ENCODE results near the gene GPR84. TPM values are rescaled to one million over a fixed set of nuclear protein-coding genes. Genes with fewer than 3 reads are reported as not detected.

The GPR84 gene
- 0.03 TPM for polyA plus RNA-seq (2013, experiment 1 of 2)
- 0.04 TPM for polyA plus RNA-seq (2013, experiment 2 of 2)

DNA sequence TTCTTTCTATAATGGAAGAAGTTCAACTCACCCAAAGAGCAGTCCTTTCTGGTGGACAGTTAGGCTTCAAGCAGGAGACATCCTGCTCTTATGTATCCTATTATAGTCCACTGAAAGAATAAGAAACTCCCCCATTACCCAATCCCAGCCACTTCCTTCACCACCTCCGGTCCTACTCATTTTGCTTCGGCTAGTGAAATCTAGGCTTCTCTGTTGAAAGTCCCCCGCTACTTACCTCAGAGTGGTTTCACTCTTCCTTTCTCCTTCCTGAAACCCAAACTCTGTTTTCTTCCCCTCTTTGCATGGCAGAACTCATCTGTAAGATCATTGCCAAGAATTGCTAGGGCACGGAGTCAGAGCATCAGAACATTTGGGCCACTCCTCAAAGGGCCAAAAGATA, at the start of gene GPR84:
Gene GPR84 (minus strand): TSS at position 74 of the 400 bp plus-strand sequence. CDS start 635 bp downstream, outside the sequence.
- H3K36me3 ChIP-seq (replicated peaks in 1 of 2; ENCODE audit: control insufficient read depth in 2 of 2, insufficient read depth in 2 of 2, low read length in 2 of 2), result no peaks in the 10 kb centered on the region
- WGBS, 2 donors (ENCODE audit: extremely low coverage in 2 of 2, insufficient read length in 2 of 2, insufficient replicate concordance in 1 of 2), result no CpG with 5 or more reads among the region's 4 CpGs
- H2BK5ac ChIP-seq (ENCODE audit: low read length), result no peak within 1 kb of the TSS
- no peaks in the 10 kb centered on the region for H3K9me3 ChIP-seq (replicated peaks in 1 of 2; ENCODE audit: control insufficient read depth in 2 of 2, insufficient read depth in 1 of 2, low read depth in 1 of 2, low read length in 2 of 2)
- H3K14ac ChIP-seq (ENCODE audit: low read length), result no peak within 1 kb of the TSS
- H2BK15ac ChIP-seq (ENCODE audit: low read length), result peak within 1 kb of the TSS; percentile 34
- no peak within 1 kb of the TSS for H2BK120ac ChIP-seq (ENCODE audit: low read depth, low read length)
- H3K23ac ChIP-seq (ENCODE audit: low read depth, low read length, poor library complexity), result no peak within 1 kb of the TSS
- H3K4ac ChIP-seq (ENCODE audit: low read length), result no peak within 1 kb of the TSS
- no peak for DNase-seq (ENCODE audit: low spot score)
- H3K4me1 ChIP-seq (ENCODE audit: control insufficient read depth in 2 of 2, insufficient read depth in 1 of 2, low read depth in 1 of 2, low read length in 2 of 2), result peaks cover 17 to 25% of the 10 kb centered on the region in 2 donors
- no peak within 1 kb of the TSS for H4K8ac ChIP-seq (ENCODE audit: low read depth, low read length)
- peak within 1 kb of the TSS in 1 of 2 donors; percentile 3 for H3K4me3 ChIP-seq (ENCODE audit: low read length in 2 of 2)
- H2AFZ ChIP-seq (ENCODE audit: low read length), result no peak within 1 kb of the TSS
- peaks cover 0 to 7% (median 0%) of the 10 kb centered on the region in 3 experiments for H3K27me3 ChIP-seq (ENCODE audit: control insufficient read depth in 3 of 3, insufficient read depth in 3 of 3, low read depth in 1 of 3, low read length in 3 of 3)
- H3K27ac ChIP-seq (replicated peaks; ENCODE audit: low read length), result no peak within 1 kb of the TSS
- H3K18ac ChIP-seq (ENCODE audit: low read length), result peak within 1 kb of the TSS; percentile 12
- no peak within 1 kb of the TSS for H3K4me2 ChIP-seq (ENCODE audit: insufficient read depth, low read length, poor library complexity, severe bottlenecking)
- peak within 1 kb of the TSS; percentile 53 for H3K9ac ChIP-seq (ENCODE audit: low read depth, low read length, poor library complexity)
- no peaks in the 10 kb centered on the region for H3K79me1 ChIP-seq (ENCODE audit: low read depth, low read length)
- peak within 1 kb of the TSS; percentile 68 for H2BK12ac ChIP-seq (ENCODE audit: low read length)
- no peak within 1 kb of the TSS for H2AK5ac ChIP-seq (ENCODE audit: low read depth, low read length)
- H4K91ac ChIP-seq (ENCODE audit: low read depth, low read length, poor library complexity), result peak within 1 kb of the TSS; percentile 45

GRCh38 chr12:54413284-54414190, 49.3 kb upstream of the GPR84 start:
- H3K18ac ChIP-seq (ENCODE audit: low read length), result no peak overlapping the region
- H2BK120ac ChIP-seq (ENCODE audit: low read depth, low read length), result no peak overlapping the region
- H2BK15ac ChIP-seq (ENCODE audit: low read length), result no peak overlapping the region
- peaks cover 5 to 12% of the 10 kb centered on the region in 2 donors for H3K36me3 ChIP-seq (replicated peaks in 1 of 2; ENCODE audit: control insufficient read depth in 2 of 2, insufficient read depth in 2 of 2, low read length in 2 of 2)
- no peak overlapping the region for H3K23ac ChIP-seq (ENCODE audit: low read depth, low read length, poor library complexity)
- DNase-seq (ENCODE audit: low spot score), result no peak
- peaks cover 5 to 11% of the 10 kb centered on the region in 2 donors for H3K4me1 ChIP-seq (ENCODE audit: control insufficient read depth in 2 of 2, insufficient read depth in 1 of 2, low read depth in 1 of 2, low read length in 2 of 2)
- H3K4ac ChIP-seq (ENCODE audit: low read length), result no peak overlapping the region
- no peak overlapping the region for H4K91ac ChIP-seq (ENCODE audit: low read depth, low read length, poor library complexity)
- H3K9ac ChIP-seq (ENCODE audit: low read depth, low read length, poor library complexity), result no peak overlapping the region
- no peaks in the 10 kb centered on the region for H3K27me3 ChIP-seq (ENCODE audit: control insufficient read depth in 3 of 3, insufficient read depth in 3 of 3, low read depth in 1 of 3, low read length in 3 of 3)
- H4K8ac ChIP-seq (ENCODE audit: low read depth, low read length), result no peak overlapping the region
- no peak overlapping the region for H3K4me2 ChIP-seq (ENCODE audit: insufficient read depth, low read length, poor library complexity, severe bottlenecking)
- WGBS, 2 donors (ENCODE audit: extremely low coverage in 2 of 2, insufficient read length in 2 of 2, insufficient replicate concordance in 1 of 2), result no CpG with 5 or more reads among the region's 9 CpGs
- no peak overlapping the region for H2BK5ac ChIP-seq (ENCODE audit: low read length)
- no peak overlapping the region for H3K27ac ChIP-seq (replicated peaks; ENCODE audit: low read length)
- no peak overlapping the region for H2AK5ac ChIP-seq (ENCODE audit: low read depth, low read length)
- no peak overlapping the region for H2AFZ ChIP-seq (ENCODE audit: low read length)
- H3K79me1 ChIP-seq (ENCODE audit: low read depth, low read length), result peaks cover 7% of the 10 kb centered on the region
- H2BK12ac ChIP-seq (ENCODE audit: low read length), result no peak overlapping the region
- no peak overlapping the region for H3K4me3 ChIP-seq (ENCODE audit: low read length in 2 of 2)
- H3K14ac ChIP-seq (ENCODE audit: low read length), result no peak overlapping the region
- no peaks in the 10 kb centered on the region for H3K9me3 ChIP-seq (replicated peaks in 1 of 2; ENCODE audit: control insufficient read depth in 2 of 2, insufficient read depth in 1 of 2, low read depth in 1 of 2, low read length in 2 of 2)

- H2AFZ ChIP-seq (ENCODE audit: low read length), result no peak overlapping the region
- H2BK120ac ChIP-seq (ENCODE audit: low read depth, low read length), result no peak overlapping the region
- peak overlapping the region; percentile 31 for H3K9ac ChIP-seq (ENCODE audit: low read depth, low read length, poor library complexity)
- peaks cover 3 to 11% of the 10 kb centered on the region in 2 donors for H3K4me1 ChIP-seq (ENCODE audit: control insufficient read depth in 2 of 2, insufficient read depth in 1 of 2, low read depth in 1 of 2, low read length in 2 of 2)
- H3K36me3 ChIP-seq (replicated peaks in 1 of 2; ENCODE audit: control insufficient read depth in 2 of 2, insufficient read depth in 2 of 2, low read length in 2 of 2), result peaks cover 9 to 16% of the 10 kb centered on the region in 2 donors
- H4K91ac ChIP-seq (ENCODE audit: low read depth, low read length, poor library complexity), result no peak overlapping the region
- no peaks in the 10 kb centered on the region for H3K9me3 ChIP-seq (replicated peaks in 1 of 2; ENCODE audit: control insufficient read depth in 2 of 2, insufficient read depth in 1 of 2, low read depth in 1 of 2, low read length in 2 of 2)
- no peak overlapping the region for H3K27ac ChIP-seq (replicated peaks; ENCODE audit: low read length)
- H3K79me1 ChIP-seq (ENCODE audit: low read depth, low read length), result peaks cover 7% of the 10 kb centered on the region
- H2BK12ac ChIP-seq (ENCODE audit: low read length), result no peak overlapping the region
- H3K18ac ChIP-seq (ENCODE audit: low read length), result no peak overlapping the region
- no peak overlapping the region for H4K8ac ChIP-seq (ENCODE audit: low read depth, low read length)
- H3K27me3 ChIP-seq (ENCODE audit: control insufficient read depth in 3 of 3, insufficient read depth in 3 of 3, low read depth in 1 of 3, low read length in 3 of 3), result no peaks in the 10 kb centered on the region
- H2BK15ac ChIP-seq (ENCODE audit: low read length), result no peak overlapping the region
- no peak overlapping the region for H3K4me3 ChIP-seq (ENCODE audit: low read length in 2 of 2)
- H2AK5ac ChIP-seq (ENCODE audit: low read depth, low read length), result no peak overlapping the region
- H3K4me2 ChIP-seq (ENCODE audit: insufficient read depth, low read length, poor library complexity, severe bottlenecking), result no peak overlapping the region
- WGBS, 2 donors (ENCODE audit: extremely low coverage in 2 of 2, insufficient read length in 2 of 2, insufficient replicate concordance in 1 of 2), result no CpG with 5 or more reads among the region's 3 CpGs
- no peak overlapping the region for H3K4ac ChIP-seq (ENCODE audit: low read length)
- H2BK5ac ChIP-seq (ENCODE audit: low read length), result no peak overlapping the region
- H3K23ac ChIP-seq (ENCODE audit: low read depth, low read length, poor library complexity), result no peak overlapping the region
- no peak for DNase-seq (ENCODE audit: low spot score)
- H3K14ac ChIP-seq (ENCODE audit: low read length), result no peak overlapping the region
Measured at GRCh38 chr12:54412786-54413185, 48.5 kb upstream of the GPR84 start.

GRCh38 chr12:54412348-54412747, 48.1 kb upstream of the GPR84 start:
- H3K14ac ChIP-seq (ENCODE audit: low read length), result no peak overlapping the region
- no peak overlapping the region for H4K91ac ChIP-seq (ENCODE audit: low read depth, low read length, poor library complexity)
- H3K18ac ChIP-seq (ENCODE audit: low read length), result no peak overlapping the region
- no peak overlapping the region for H2BK5ac ChIP-seq (ENCODE audit: low read length)
- H2BK12ac ChIP-seq (ENCODE audit: low read length), result no peak overlapping the region
- no peak overlapping the region for H4K8ac ChIP-seq (ENCODE audit: low read depth, low read length)
- H3K36me3 ChIP-seq (replicated peaks in 1 of 2; ENCODE audit: control insufficient read depth in 2 of 2, insufficient read depth in 2 of 2, low read length in 2 of 2), result peaks cover 14 to 20% of the 10 kb centered on the region in 2 donors
- no peaks in the 10 kb centered on the region for H3K9me3 ChIP-seq (replicated peaks in 1 of 2; ENCODE audit: control insufficient read depth in 2 of 2, insufficient read depth in 1 of 2, low read depth in 1 of 2, low read length in 2 of 2)
- H2AK5ac ChIP-seq (ENCODE audit: low read depth, low read length), result no peak overlapping the region
- H2BK15ac ChIP-seq (ENCODE audit: low read length), result no peak overlapping the region
- H3K23ac ChIP-seq (ENCODE audit: low read depth, low read length, poor library complexity), result no peak overlapping the region
- H2AFZ ChIP-seq (ENCODE audit: low read length), result no peak overlapping the region
- no peak overlapping the region for H2BK120ac ChIP-seq (ENCODE audit: low read depth, low read length)
- no peak overlapping the region for H3K4ac ChIP-seq (ENCODE audit: low read length)
- H3K4me3 ChIP-seq (ENCODE audit: low read length in 2 of 2), result no peak overlapping the region
- no peak overlapping the region for H3K9ac ChIP-seq (ENCODE audit: low read depth, low read length, poor library complexity)
- no peak overlapping the region for H3K27ac ChIP-seq (replicated peaks; ENCODE audit: low read length)
- H3K27me3 ChIP-seq (ENCODE audit: control insufficient read depth in 3 of 3, insufficient read depth in 3 of 3, low read depth in 1 of 3, low read length in 3 of 3), result no peaks in the 10 kb centered on the region
- no peak overlapping the region for H3K4me2 ChIP-seq (ENCODE audit: insufficient read depth, low read length, poor library complexity, severe bottlenecking)
- H3K4me1 ChIP-seq (ENCODE audit: control insufficient read depth in 2 of 2, insufficient read depth in 1 of 2, low read depth in 1 of 2, low read length in 2 of 2), result peaks cover 2 to 8% of the 10 kb centered on the region in 2 donors
- peaks cover 7% of the 10 kb centered on the region for H3K79me1 ChIP-seq (ENCODE audit: low read depth, low read length)
- no CpG with 5 or more reads among the region's 4 CpGs for WGBS, 2 donors (ENCODE audit: extremely low coverage in 2 of 2, insufficient read length in 2 of 2, insufficient replicate concordance in 1 of 2)
- no peak for DNase-seq (ENCODE audit: low spot score)
